Measurements from ENCODE around the gene TRIM16.
"Not testable (repeated sequence)": the region's sequence is repeated elsewhere in the genome, so short reads cannot be mapped to it uniquely, and the experiment has no call there.

TRIM16 gene

GRCh38 chr17:15683824-15684478 lies at the start of gene TRIM16:
Gene TRIM16, minus strand, starts transcription at chr17:15684311. Its CDS starts 32,702 bp downstream, at chr17:15651609.
- DNase-seq, result peak in 1 of 2 experiments; percentile 31

GRCh38 chr17:15733174-15733789 lies 49.2 kb upstream of the TRIM16 start:
- not testable (repeated sequence) for DNase-seq

DNA sequence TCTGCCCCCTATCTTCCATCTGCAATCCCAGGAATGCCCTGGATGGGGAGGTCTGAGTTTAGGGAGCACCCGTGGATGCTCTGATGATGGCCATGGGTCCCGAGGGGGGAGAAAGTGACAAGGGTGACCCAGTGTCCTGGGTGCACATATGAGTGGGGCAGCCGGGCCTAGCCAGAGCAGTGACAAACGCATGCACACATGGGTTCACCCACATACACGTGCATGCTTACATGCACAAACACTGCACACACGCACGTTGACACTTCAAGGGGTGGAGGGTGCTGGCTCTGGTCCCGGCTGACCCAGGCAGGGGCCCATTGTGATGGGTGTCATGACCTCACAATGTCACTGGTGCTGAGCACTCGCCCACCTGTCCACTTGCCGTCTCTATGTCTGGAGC lies 47.8 kb upstream of the TRIM16 start, which contains the start of gene TBC1D26:
Gene TBC1D26 (plus strand): TSS at position 384 of the 400 bp plus-strand sequence. CDS start 3,066 bp downstream, outside the sequence.
- DNase-seq, result not testable (repeated sequence)

DNA sequence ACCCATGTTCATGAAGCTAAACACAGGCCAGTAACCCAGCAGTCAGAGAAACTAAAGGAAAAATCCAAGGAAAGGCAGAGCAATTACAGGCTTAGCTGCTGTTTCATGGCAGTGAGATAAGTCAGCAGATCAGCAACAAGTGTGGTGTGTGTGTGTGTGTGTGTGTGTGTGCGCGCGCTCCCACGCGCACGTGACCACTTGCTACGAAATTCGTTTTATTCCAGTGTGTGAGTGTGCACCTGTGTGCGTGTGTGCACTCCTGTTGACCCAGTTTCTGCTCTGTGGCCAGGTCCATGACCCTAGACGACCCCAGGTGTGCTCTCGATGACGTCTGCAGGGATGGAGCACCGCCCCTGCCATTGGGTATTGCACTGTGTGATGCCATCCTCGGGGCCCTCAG lies 46.4 kb upstream of the TRIM16 start:
- DNase-seq, result not testable (repeated sequence)

DNA sequence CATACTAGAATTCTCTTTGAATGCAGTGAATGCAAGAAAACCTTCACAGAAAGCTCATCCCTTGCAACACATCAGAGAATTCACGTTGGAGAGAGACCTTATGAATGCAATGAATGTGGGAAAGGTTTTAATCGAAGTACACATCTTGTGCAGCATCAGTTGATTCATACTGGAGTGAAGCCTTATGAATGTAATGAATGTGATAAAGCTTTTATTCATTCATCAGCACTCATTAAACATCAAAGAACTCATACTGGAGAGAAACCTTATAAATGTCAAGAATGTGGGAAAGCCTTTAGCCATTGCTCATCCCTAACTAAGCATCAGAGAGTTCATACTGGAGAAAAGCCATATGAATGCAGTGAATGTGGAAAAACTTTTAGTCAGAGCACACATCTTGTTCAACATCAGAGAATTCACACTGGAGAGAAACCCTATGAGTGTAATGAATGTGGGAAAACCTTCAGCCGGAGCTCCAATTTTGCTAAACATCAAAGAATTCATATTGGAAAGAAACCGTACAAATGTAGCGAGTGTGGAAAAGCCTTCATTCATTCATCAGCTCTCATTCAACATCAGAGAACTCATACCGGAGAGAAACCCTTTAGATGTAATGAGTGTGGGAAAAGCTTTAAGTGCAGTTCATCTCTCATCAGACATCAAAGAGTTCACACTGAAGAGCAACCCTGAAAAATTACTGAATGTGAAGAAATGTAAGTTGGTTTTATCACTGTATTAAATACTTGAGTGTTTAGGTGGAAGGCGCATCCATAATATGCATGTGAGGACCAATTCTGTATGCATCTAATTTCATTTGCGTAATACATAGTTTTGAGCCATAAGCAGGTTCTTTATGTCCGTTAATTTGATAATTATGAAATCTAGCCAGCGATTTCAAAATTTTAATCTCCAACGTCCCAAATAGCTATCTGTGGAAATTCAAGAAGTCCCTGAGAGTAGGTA lies 32.8 kb upstream of the TRIM16 start:
- DNase-seq, result not testable (repeated sequence)

DNA sequence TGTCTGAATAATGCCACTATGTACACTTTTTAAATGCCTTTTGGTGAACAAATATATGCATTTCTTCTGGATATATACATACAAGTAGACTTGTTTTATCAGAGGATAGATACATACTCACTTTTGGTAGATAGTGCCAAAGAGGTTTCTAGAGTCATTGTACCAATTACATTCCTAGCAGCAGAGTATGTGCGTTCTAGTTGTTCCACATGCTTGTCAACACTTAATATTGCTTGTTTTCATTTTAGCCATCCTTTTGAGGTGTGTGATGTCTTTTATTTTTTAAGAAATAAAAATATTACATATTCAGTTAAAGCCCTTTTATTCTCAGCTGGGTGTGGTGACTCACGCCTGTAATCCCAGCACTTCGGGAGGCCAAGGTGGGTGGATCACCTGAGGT lies 24.8 kb upstream of the TRIM16 start:
- not testable (repeated sequence) for DNase-seq

GRCh38 chr17:15704813-15705212 lies 20.7 kb upstream of the TRIM16 start:
- not testable (repeated sequence) for DNase-seq

DNA sequence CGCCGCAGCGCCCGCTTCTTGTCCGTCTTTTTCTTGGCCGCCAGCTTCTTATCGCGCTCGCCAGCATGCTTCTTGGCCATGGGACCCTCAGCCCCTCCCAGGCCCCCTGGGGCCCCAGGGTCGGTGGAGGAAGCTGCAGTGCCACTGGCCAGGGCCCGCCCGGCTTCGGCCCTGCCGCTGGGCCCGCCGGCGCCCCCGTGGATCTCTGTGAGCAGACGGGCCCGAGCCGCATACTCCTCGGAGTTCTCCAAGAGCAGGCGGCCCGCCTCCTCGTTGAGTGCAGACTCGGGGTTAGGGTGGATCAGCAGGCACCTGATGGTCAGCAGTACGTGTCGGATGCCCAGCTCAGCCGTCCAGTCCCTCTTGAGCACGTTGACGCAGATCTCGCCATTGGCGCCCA lies 20.1 kb upstream of the TRIM16 start:
- not testable (repeated sequence) for DNase-seq

DNA sequence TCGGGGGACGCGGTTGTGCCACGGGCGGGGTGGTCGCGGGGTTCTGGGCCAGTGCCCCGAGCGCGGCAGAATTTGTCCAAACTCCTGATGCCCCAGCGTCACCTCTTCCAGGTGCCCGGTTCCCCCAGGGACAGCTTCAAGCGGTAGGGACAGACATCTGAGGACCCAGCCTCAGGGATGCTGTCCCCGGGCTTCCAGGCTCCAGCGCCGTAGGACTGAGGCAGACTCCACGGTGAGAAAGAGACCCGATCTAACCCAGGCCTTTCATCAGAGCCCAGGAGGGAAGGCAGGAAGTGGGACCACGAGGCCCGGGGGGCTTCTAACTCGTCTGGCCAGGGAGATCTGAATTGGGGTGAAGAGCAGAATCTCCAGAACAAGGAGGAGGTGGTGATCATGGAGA lies 15.8 kb upstream of the TRIM16 start:
- DNase-seq, result not testable (repeated sequence)

DNA sequence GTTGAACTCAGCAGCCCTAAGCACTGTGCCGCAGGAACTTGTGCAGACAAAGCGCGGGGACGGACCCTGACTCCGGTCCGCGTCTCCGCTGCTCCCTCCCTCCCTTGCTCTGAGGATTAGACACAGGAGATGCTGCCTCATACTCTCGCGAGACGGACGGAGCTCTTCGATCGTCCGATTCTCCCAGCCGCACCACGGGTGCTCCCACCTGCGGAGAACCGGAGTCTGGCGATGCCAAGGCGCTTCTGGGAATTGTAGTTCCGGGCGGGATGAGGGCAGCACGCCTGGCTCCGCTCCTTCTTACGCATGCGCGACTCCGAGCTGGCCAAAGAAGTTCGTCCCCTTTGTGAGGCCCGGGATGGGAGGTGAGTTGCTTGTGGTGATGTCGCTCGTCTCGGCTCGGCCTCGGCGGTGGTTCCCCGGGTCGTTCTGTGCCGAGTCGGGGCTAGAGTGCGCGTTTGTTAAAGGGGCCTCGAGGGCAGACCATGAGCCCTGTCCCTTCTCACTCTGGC lies 15.4 kb upstream of the TRIM16 start, which contains the start of gene ZNF286A:
Gene ZNF286A (plus strand): TSS at position 340 of the 512 bp plus-strand sequence. CDS start 578 bp downstream, outside the sequence.
- DNase-seq, result peak; percentile 100

- not testable (repeated sequence) for DNase-seq
These were observed 14.9 kb upstream of the TRIM16 start for GRCh38 chr17:15698967-15699366.

DNA sequence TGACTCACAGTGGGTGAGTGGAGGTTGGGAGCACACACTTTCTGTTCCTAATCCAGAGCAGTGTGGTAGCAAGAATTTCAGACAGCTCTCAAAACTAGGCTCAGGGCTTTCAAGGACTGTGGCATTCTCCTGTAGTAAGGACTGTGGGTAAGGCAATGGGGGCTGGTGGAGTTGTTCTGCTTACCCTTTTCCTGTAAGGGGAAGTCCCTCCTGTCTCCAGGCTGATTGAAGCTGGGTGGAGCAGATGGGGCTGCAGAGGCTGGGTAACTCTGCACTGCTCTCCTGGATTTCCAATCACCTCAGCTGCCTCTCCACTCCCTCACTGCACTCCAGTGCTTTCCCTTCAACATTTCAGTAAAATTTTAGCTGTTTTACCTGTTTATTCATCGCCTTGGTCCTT lies 3.4 kb upstream of the TRIM16 start:
- not testable (repeated sequence) for DNase-seq

GRCh38 chr17:15683135-15683534 lies 976 bp downstream of the TRIM16 start:
- DNase-seq, result not testable (repeated sequence)

- DNase-seq, result not testable (repeated sequence)
These were observed 8.1 kb downstream of the TRIM16 start for GRCh38 chr17:15675991-15676390.

DNA sequence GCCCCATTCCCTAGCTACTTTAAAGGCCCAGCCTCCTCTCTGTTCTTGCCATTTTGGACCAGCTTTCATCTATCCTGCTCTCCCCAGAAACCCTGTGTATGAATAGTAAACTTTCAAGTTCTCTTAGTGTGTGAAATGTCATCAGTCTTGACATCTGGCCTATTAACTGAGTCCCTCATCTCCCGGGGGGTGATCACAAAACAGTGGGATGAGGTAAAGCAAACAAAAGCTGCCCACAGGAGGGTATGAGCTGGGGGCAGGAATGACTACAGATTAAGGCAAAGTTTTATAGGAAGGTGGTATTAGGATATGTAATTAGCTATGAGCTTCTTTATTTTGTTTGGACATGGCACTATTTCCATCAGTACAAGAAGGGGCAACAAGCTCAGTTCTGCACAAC lies 9.5 kb downstream of the TRIM16 start:
- DNase-seq, result not testable (repeated sequence)

DNA sequence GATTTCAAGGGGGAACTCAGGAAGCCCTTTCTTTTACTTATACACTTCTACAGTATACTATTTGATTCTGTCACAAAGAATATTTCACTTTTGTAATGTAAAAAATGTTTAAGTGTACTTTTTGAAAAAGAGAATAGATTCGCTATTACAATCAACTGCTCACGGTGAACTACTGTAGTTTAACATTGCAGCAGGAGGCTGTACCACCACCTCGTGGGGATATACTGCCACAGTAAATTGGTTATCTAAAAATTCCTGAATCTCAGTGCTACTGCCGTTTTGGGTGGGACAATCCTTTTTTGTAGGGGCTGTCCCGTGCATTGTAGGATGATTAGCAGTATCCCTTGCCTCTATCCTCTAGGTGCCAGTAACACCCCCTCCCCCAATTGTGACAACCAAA lies 14.6 kb downstream of the TRIM16 start:
- not testable (repeated sequence) for DNase-seq

DNA sequence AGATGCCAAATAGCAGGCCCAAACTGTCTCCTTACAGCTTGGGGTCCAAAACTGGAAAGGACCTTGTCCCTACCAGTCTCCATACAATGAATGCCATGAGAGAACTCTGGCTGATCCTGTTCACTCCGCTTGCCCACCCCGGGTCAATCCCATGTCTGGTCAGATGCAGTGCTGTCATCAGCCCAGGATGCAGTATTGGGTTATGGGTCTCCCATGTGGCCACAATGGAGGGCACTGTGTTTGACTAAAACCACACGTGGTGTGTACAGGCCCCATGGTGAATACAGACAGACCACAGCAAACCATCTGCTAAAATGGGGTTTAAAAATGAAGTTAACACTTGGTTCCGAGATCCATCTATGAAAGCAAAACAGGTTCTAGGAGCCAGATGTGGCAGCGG lies 20.4 kb downstream of the TRIM16 start:
- DNase-seq, result no peak

DNA sequence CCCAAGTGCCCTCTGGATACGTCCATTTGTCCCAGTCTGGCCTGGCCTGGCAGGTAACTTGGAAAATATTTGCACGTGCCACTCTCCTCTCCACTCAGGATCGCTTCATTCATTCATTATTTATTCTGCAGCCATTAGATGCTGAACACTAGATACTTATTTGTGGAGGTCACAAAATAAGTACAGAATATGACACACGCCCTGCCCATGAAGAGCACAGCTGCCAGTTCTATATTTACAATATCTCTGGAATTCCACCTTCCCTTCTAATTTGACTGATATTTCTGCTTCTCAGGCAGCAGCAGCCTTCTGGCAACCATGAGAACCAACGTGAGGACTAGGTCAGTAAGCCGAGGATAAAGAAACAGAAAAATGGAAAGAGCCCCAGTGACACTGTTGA lies 20.9 kb downstream of the TRIM16 start:
- no peak for DNase-seq

- no peak for DNase-seq
These were observed 21.4 kb downstream of the TRIM16 start for GRCh38 chr17:15662681-15663080.

- DNase-seq, result no peak
These were observed 24.0 kb downstream of the TRIM16 start for GRCh38 chr17:15660077-15660476.

DNA sequence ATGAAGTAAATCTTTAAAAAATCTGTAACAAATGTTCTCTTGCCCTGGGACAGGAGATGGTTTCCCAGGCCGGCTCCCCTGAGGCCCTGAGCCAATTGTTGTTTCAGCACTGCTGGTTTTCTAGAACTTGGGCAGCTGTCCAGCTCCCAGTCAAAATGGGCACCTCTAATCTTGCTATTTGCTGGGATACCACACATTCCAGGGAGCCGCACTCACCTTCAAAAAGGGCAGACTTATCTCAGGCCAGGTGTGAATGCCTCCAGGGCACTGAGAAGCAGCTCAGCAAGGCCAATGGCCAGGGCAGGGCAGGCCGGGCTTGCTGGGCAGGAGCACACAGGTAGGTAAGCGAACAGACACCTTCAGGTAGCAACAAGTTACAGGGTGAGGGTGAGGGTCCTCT lies 24.4 kb downstream of the TRIM16 start:
- no peak for DNase-seq

DNA sequence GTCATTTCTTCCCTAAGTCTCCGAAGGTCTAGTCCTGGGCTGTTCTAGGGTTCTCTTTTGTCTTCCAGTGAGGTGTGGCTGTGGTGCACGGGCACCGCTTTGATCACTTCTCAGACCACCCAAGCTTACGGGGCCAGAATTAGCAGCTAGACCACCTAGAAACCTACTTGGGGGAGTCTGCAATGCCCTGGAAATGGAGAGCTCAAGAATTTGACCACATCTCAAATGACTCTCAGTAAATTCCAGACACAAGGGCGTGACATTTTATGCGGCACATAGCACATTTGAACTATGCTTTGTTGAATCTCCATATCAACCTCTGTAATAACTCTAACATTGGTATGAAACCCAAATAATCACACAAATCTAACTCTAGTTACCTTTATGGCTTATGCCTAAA lies 24.9 kb downstream of the TRIM16 start:
- no peak for DNase-seq

GRCh38 chr17:15658296-15658695 lies 25.8 kb downstream of the TRIM16 start:
- DNase-seq, result no peak
